Spleen (tissue), 7 donors: ENCODE results near the gene LAMC3.

Experiments used
- CTCF ChIP-seq, 11 experiments: fragments of 200-600 bp in 7 of 11; fragments of 450-650 bp in 4 of 11; sonication (generic) in 4 of 11; IDR thresholded peaks in 8 of 11; conservative IDR thresholded peaks in 3 of 11; 1 replicate in 7 of 11; 2 replicates in 4 of 11; pipeline versions ENCODE4 v1.4.0 to v1.8.0; 2016 to 2021; ENCODE audit warnings: antibody characterized with exemption in 11 of 11, inconsistent platforms in 4 of 11, mild to moderate bottlenecking in 1 of 11
- POLR2A ChIP-seq, 3 donors: fragments of 450-650 bp; IDR thresholded peaks; one replicate each; pipeline ENCODE4 v1.5.1; 2017; ENCODE audit warnings: antibody characterized with exemption in 3 of 3, mild to moderate bottlenecking in 1 of 3
- POLR2AphosphoS5 ChIP-seq, 3 donors: sonication (generic); formaldehyde crosslinking; IDR thresholded peaks; one replicate each; pipeline ENCODE4 v1.5.1; 2017; ENCODE audit warnings: antibody characterized with exemption in 3 of 3
- donor health status: DM: no; HTN: no; CAD: no; lungs with moderate emphysema.
- donor health status: DM: no; HTN: no; CAD: no.
- donor health status: DM: no; HTN: no; CAD: no.

DNA sequence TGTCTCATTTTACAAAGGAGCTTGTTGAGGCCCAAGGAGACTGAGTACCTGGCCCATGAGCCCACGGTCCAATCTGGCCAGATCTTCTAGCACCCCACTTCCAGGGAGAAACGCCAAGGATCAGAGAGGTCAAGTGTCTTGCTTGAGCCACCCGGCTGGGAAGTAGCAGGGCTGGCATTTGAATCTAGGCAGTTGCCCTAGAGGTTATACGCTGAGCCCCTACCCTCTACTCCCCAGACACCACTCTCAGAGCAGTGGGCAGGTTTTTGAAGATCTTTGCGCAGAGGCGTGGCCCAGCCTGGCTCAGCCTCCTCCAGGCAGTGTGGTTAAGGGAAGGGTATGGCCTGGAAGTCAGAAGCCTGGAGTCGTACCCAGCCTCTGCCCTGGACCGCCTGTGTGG is 110.6 kb downstream of the LAMC3 start:
- no peak for TF ChIP-seq CTCF (IDR thresholded peaks at IDR 0.05 in 8 of 11, conservative IDR thresholded peaks at IDR 0.05 in 3 of 11)
- no peak for TF ChIP-seq POLR2AphosphoS5 (IDR thresholded peaks at IDR 0.05)
- no peak for TF ChIP-seq POLR2A (IDR thresholded peaks at IDR 0.05)
